Fibroblast of lung (primary cell): ENCODE data around the gene FHOD3. TPM values are rescaled to one million over a fixed set of nuclear protein-coding genes. Genes with fewer than 3 reads are reported as not detected.

Source experiments
- DNase-seq, 2 donors: peaks; one replicate each; pipeline versions ENCODE4 v3.0.0 to v3.0.0-alpha.2; 2010; ENCODE audit warnings: low read depth in 2 of 2
- H2AFZ ChIP-seq: 2 replicates; pipeline ENCODE4 v1.5.1; 2012; ENCODE audit warnings: low read length, control low read depth, inconsistent platforms
- H3K27ac ChIP-seq: 2 replicates; pipeline ENCODE4 v1.5.1; 2011; ENCODE audit warnings: low read length, control low read depth; ENCODE audit not compliant: insufficient read depth
- H3K27me3 ChIP-seq: 2 replicates; pipeline ENCODE4 v1.5.1; 2011; ENCODE audit warnings: mild to moderate bottlenecking, low read length; ENCODE audit not compliant: control insufficient read depth, insufficient read depth
- H3K36me3 ChIP-seq: 2 replicates; pipeline ENCODE4 v1.5.1; 2011; ENCODE audit warnings: low read length; ENCODE audit not compliant: control insufficient read depth, insufficient read depth
- H3K4me1 ChIP-seq: 2 replicates; pipeline ENCODE4 v1.5.1; 2011; ENCODE audit warnings: low read length; ENCODE audit not compliant: control insufficient read depth, insufficient read depth; ENCODE audit errors: extremely low read depth
- H3K4me2 ChIP-seq: 2 replicates; pipeline ENCODE4 v1.5.1; 2011; ENCODE audit warnings: low read length, control low read depth; ENCODE audit not compliant: insufficient read depth; ENCODE audit errors: extremely low read depth
- H3K4me3 ChIP-seq, 4 experiments: fragments of 200-600 bp in 1 of 4; sonication (generic) in 1 of 4; replicated peaks in 1 of 4; 2 replicates each; pipeline ENCODE4 v1.5.1; 2011 to 2016; ENCODE audit warnings: low read length in 4 of 4, low read depth in 3 of 4, mild to moderate bottlenecking in 3 of 4, control low read depth in 2 of 4, inconsistent platforms in 1 of 4, mixed read lengths in 1 of 4; ENCODE audit not compliant: insufficient read depth in 1 of 4; ENCODE audit errors: control extremely low read depth in 1 of 4
- H3K79me2 ChIP-seq: 2 replicates; pipeline ENCODE4 v1.5.1; 2012; ENCODE audit warnings: mild to moderate bottlenecking, low read length, inconsistent platforms; ENCODE audit not compliant: control insufficient read depth, insufficient read depth
- H3K9ac ChIP-seq: 2 replicates; pipeline ENCODE4 v1.5.1; 2011; ENCODE audit warnings: mild to moderate bottlenecking, low read length, control low read depth; ENCODE audit not compliant: insufficient read depth
- H3K9me3 ChIP-seq: 2 replicates; pipeline ENCODE4 v1.5.1; 2012; ENCODE audit warnings: low read depth, low read length; ENCODE audit not compliant: control insufficient read depth, insufficient read depth
- H4K20me1 ChIP-seq: 2 replicates; pipeline ENCODE4 v1.5.1; 2011; ENCODE audit warnings: low read length; ENCODE audit not compliant: control insufficient read depth, insufficient read depth; ENCODE audit errors: extremely low read depth
- CTCF ChIP-seq, 2 donors: IDR thresholded peaks in 1 of 2; conservative IDR thresholded peaks in 1 of 2; 1 replicate in 1 of 2; 2 replicates in 1 of 2; pipeline ENCODE4 v1.5.1; 2011 to 2012; ENCODE audit warnings: low read length in 2 of 2, control low read depth in 1 of 2, inconsistent platforms in 1 of 2, low read depth in 1 of 2, mild to moderate bottlenecking in 1 of 2
- EZH2 ChIP-seq: IDR thresholded peaks from 2 replicates; pipeline ENCODE4 v1.5.1; 2012; ENCODE audit warnings: low read length, control low read depth, mild to moderate bottlenecking; ENCODE audit errors: missing control alignments
- polyA plus RNA-seq, 2 donors: library from polyadenylated mRNA; depleted of rRNA in 1 of 2; stranded (reverse) in 1 of 2; unstranded in 1 of 2; fragments of >200 nt; gene quantifications; 2 replicates each; pipeline ENCODE4 v1.2.1, GENCODE V29; 2011 to 2012; ENCODE audit warnings: missing spikeins in 1 of 2
- total RNA-seq: library from RNA; depleted of rRNA; stranded (reverse); fragments of >200 nt; gene quantifications from 2 replicates; pipeline ENCODE4 v1.2.1, GENCODE V29; 2014

Gene FHOD3
- total and polyA plus RNA-seq, 2 donors (not counting 1 experiment from before 2014, with no cell fraction given), result 16.1 to 28.2 TPM

- H3K79me2 ChIP-seq, result no peaks in the 10 kb centered on the region
- no peak overlapping the region for H3K9ac ChIP-seq
- H2AFZ ChIP-seq, result no peak overlapping the region
- H3K36me3 ChIP-seq, result no peaks in the 10 kb centered on the region
- no peaks in the 10 kb centered on the region for H3K9me3 ChIP-seq
- H3K4me1 ChIP-seq, result no peaks in the 10 kb centered on the region
- no peak overlapping the region for H3K4me3 ChIP-seq
- DNase-seq, result no peak
- H3K4me2 ChIP-seq, result no peak overlapping the region
- no peaks in the 10 kb centered on the region for H4K20me1 ChIP-seq
- TF ChIP-seq CTCF (conservative IDR thresholded peaks at IDR 0.05 in 1 of 2, IDR thresholded peaks at IDR 0.05 in 1 of 2; ENCODE audit: low read depth in 1 of 2, low read length in 2 of 2) (no peak), EZH2 (no peak)
- no peak overlapping the region for H3K27ac ChIP-seq
- H3K27me3 ChIP-seq, result no peaks in the 10 kb centered on the region
Measured at GRCh38 chr18:36287653-36288052, 9.9 kb upstream of the FHOD3 start.

- no peak overlapping the region for H3K9ac ChIP-seq
- no peaks in the 10 kb centered on the region for H4K20me1 ChIP-seq
- H3K4me2 ChIP-seq, result no peak overlapping the region
- TF ChIP-seq EZH2, result no peak
- H3K36me3 ChIP-seq, result no peaks in the 10 kb centered on the region
- no peaks in the 10 kb centered on the region for H3K9me3 ChIP-seq
- no peaks in the 10 kb centered on the region for H3K4me1 ChIP-seq
- no peaks in the 10 kb centered on the region for H3K27me3 ChIP-seq
- H2AFZ ChIP-seq, result no peak overlapping the region
- DNase-seq, result no peak
- no peaks in the 10 kb centered on the region for H3K79me2 ChIP-seq
- no peak overlapping the region for H3K4me3 ChIP-seq
- H3K27ac ChIP-seq, result no peak overlapping the region
Measured at GRCh38 chr18:36288689-36289088, 8.8 kb upstream of the FHOD3 start.

- DNase-seq, result peak in 1 of 2 donors; percentile 66
- Histone ChIP-seq H3K4me1 (peaks cover 2% of the 10 kb centered on the region), H3K27me3 (peaks cover 2% of the 10 kb centered on the region), H3K9ac (no peak overlapping the region), H2AFZ (no peak overlapping the region), H3K79me2 (no peaks in the 10 kb centered on the region), H3K9me3 (no peaks in the 10 kb centered on the region), H4K20me1 (no peaks in the 10 kb centered on the region), H3K36me3 (no peaks in the 10 kb centered on the region), H3K4me3 (no peak overlapping the region), H3K27ac (no peak overlapping the region), H3K4me2 (no peak overlapping the region)
- no peak for TF ChIP-seq CTCF (conservative IDR thresholded peaks at IDR 0.05 in 1 of 2, IDR thresholded peaks at IDR 0.05 in 1 of 2; ENCODE audit: low read depth in 1 of 2, low read length in 2 of 2)
- no peak for TF ChIP-seq EZH2
Measured at GRCh38 chr18:36294031-36294430, 3.5 kb upstream of the FHOD3 start.
